Peyer's patch (tissue), 4 donors: Measurements from ENCODE around the gene KLHL22. TPM values are rescaled to one million over a fixed set of nuclear protein-coding genes. Genes with fewer than 3 reads are reported as not detected.
"Not testable (repeated sequence)": the region's sequence is repeated elsewhere in the genome, so short reads cannot be mapped to it uniquely, and the experiment has no call there.

Experiments used
- DNase-seq, 3 donors: peaks; one replicate each; pipeline ENCODE4 v3.0.0-alpha.2; 2017 to 2019
- H3K27ac ChIP-seq, 4 donors: fragments of 200-600 bp; sonication (generic); one replicate each; pipeline ENCODE4 v1.5.1; 2016 to 2019
- H3K27me3 ChIP-seq, 2 donors: fragments of 200-600 bp; sonication (generic); one replicate each; pipeline ENCODE4 v1.5.1; 2019
- H3K36me3 ChIP-seq, 3 donors: fragments of 200-600 bp; sonication (generic); one replicate each; pipeline ENCODE4 v1.5.1; 2016 to 2019
- H3K4me1 ChIP-seq, 4 donors: fragments of 200-600 bp; sonication (generic); one replicate each; pipeline ENCODE4 v1.5.1; 2016 to 2019
- H3K4me3 ChIP-seq, 4 donors: fragments of 200-600 bp; sonication (generic); 1 replicate in 3 of 4; 2 replicates in 1 of 4; pipeline ENCODE4 v1.5.1; 2016 to 2019; ENCODE audit warnings: mild to moderate bottlenecking in 1 of 4
- H3K9me3 ChIP-seq, 4 donors: fragments of 200-600 bp; sonication (generic); one replicate each; pipeline ENCODE4 v1.5.1; 2016 to 2019; ENCODE audit warnings: mild to moderate bottlenecking in 1 of 4
- CTCF ChIP-seq, 6 experiments: fragments of 450-650 bp in 4 of 6; fragments of 200-600 bp in 2 of 6; sonication (generic) in 1 of 6; IDR thresholded peaks; one replicate each; pipeline ENCODE4 v1.5.1; 2017 to 2019; ENCODE audit warnings: antibody characterized with exemption in 6 of 6, mild to moderate bottlenecking in 3 of 6, moderate library complexity in 1 of 6
- POLR2A ChIP-seq, 2 donors: fragments of 450-650 bp; IDR thresholded peaks; one replicate each; pipeline ENCODE4 v1.5.1; 2017; ENCODE audit warnings: antibody characterized with exemption in 2 of 2, mild to moderate bottlenecking in 2 of 2, moderate library complexity in 2 of 2
- total RNA-seq, 4 donors: library from RNA; depleted of rRNA; stranded (reverse); fragments of >200 nt; gene quantifications; one replicate each; pipeline ENCODE4 v1.1.0, GENCODE V29; 2016

The KLHL22 gene
- total RNA-seq, 4 donors from 2014 or later, result 12.6 to 23.9 (median 19.2) TPM

GRCh38 chr22:20507253-20508066 is 11.9 kb upstream of the KLHL22 start, which contains the start of gene MED15:
TSS of gene MED15 (plus strand) at chr22:20507610. CDS start at chr22:20507679, 69 bp downstream.
- no peaks in the 10 kb centered on the region for H3K36me3 ChIP-seq
- DNase-seq, result peak; percentile 92 to 96 (median 92)
- H3K9me3 ChIP-seq, result no peaks in the 10 kb centered on the region
- H3K4me1 ChIP-seq, result peaks cover 4 to 62% (median 12%) of the 10 kb centered on the region in 4 donors
- H3K27me3 ChIP-seq, result no peaks in the 10 kb centered on the region
- H3K4me3 ChIP-seq, result peak within 1 kb of the TSS; percentile 68 to 95 (median 88)
- H3K27ac ChIP-seq, result peak within 1 kb of the TSS; percentile 89 to 97 (median 95)
- no peak for TF ChIP-seq CTCF (IDR thresholded peaks at IDR 0.05)
- peak; percentile 81 to 92 for TF ChIP-seq POLR2A (IDR thresholded peaks at IDR 0.05)

DNA sequence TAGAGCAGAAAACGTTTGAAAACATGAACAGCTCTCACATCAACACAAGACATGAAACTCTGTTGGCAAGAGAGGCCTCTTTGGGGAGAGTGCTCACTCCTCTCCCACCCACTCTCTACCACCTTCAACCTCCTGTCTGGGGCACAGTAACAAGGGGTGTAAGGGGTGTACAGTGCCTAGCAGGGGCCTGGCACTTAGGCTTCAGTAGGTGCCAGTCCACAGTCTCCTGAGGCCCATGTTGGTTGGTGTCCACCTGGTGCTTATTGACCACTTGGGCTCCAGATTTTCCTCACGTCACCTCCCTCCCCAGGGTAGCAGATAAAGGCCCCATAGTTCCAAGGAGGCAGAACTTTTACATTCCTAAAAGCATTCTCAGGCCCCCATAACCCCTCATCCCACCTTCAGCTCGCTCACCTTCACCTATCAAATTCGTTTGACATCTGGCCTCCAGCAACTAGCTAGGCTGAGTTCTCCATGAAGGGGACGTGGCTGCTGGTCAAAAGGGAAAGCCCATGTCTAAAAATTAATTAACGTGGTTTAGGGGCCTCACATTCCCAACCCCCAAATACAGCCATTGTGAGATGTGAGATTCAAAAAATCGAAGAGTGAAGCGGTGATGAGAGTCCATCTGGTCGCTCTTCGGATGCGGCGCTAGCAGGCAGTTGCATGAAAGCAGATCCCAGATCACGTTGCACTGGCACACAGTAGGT is 11.1 kb upstream of the KLHL22 start:
- Histone ChIP-seq H3K27ac (peak overlapping the region; percentile 89 to 97 (median 95)), H3K36me3 (no peaks in the 10 kb centered on the region), H3K27me3 (no peaks in the 10 kb centered on the region), H3K4me3 (peak overlapping the region; percentile 68 to 95 (median 88)), H3K9me3 (no peaks in the 10 kb centered on the region), H3K4me1 (peaks cover 4 to 55% (median 12%) of the 10 kb centered on the region in 4 donors)
- no peak for DNase-seq
- no peak for TF ChIP-seq POLR2A (IDR thresholded peaks at IDR 0.05)
- TF ChIP-seq CTCF (IDR thresholded peaks at IDR 0.05), result no peak

DNA sequence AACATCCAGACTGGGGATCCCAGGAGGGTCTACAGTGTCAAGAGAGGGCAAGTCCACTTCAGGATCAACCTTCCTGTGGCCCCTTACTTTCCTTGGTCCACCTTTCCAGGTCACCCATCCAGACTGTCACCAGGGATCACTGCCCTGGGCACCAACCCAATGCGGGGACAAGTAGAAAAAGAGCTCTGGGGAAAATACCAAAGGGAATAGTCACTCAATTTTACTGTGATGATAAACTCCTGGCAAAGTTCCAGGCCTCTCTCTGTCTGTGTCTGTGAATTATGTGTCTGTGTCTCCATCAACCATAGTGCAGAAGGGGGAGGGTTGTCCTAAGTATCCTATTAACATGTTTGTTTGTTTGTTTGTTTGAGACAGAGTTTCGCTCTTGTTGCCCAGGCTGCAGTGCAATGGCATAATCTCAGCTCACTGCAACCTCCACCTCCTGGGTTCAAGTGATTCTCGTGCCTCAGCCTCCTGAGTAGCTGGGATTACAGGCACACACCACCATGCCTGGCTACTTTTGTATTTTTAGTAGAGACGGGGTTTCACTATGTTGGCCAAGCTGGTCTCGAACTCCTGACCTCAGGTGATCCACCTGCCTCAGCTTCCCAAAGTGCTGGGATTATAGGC is 8.8 kb upstream of the KLHL22 start:
- peak in 1 of 3 donors; percentile 63 for DNase-seq
- not testable (repeated sequence) for H3K27me3 ChIP-seq, H3K9me3 ChIP-seq, H3K36me3 ChIP-seq, H3K4me3 ChIP-seq
- peaks cover 0 to 41% (median 9%) of the 10 kb centered on the region in 4 donors for H3K4me1 ChIP-seq
- H3K27ac ChIP-seq, result peak overlapping the region in 2 of 4 donors; percentile 52 to 82

DNA sequence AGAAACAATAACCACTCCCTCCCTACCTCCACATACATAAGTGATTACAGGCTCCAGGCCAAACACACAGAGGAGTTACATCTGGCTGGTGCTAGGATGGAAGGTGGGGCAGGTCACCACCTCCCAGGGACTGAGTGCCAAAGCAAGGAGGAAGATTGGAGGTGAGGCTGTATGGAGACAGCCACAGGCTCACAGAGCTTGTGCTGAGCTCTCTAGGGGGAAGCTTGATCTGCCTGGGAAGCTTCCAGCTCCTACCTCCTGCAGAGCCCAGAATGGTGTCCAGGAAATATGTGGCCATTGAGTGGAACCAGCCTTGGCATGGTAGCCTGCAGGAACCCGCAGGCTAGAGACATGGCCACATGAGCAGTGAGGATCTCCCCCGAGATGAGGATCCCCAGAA is 8.2 kb upstream of the KLHL22 start:
- Histone ChIP-seq H3K27ac (peak overlapping the region in 2 of 4 donors; percentile 52 to 82), H3K9me3 (no peaks in the 10 kb centered on the region), H3K4me1 (peaks cover 0 to 36% (median 6%) of the 10 kb centered on the region in 4 donors), H3K36me3 (peaks cover 0 to 8% (median 0%) of the 10 kb centered on the region in 3 donors), H3K4me3 (no peak overlapping the region), H3K27me3 (no peaks in the 10 kb centered on the region)
- TF ChIP-seq CTCF (IDR thresholded peaks at IDR 0.05), result no peak
- TF ChIP-seq POLR2A (IDR thresholded peaks at IDR 0.05), result no peak
- DNase-seq, result peak in 1 of 3 donors; percentile 57

DNA sequence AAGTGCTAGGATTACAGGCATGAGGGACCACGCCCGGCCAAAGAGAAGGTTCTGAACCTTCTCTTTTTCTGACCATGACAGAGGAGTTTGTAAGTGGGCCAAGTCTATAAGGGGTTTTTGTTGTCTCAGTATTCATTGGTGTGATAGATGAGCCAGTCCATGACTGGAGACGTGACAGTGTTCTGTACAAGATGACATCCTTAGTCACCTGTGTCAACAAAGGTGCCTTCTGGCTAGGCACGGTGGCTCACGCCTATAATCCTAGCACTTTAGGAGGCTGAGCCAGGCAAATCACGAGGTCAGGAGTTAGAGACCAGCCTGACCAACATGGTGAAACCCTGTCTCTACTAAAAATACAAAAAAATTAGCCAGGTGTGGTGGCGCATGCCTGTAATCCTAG is 4.2 kb upstream of the KLHL22 start:
- TF ChIP-seq POLR2A (IDR thresholded peaks at IDR 0.05) (no peak), CTCF (IDR thresholded peaks at IDR 0.05) (no peak)
- no peak overlapping the region for H3K27ac ChIP-seq
- H3K36me3 ChIP-seq, result peaks cover 0 to 8% (median 0%) of the 10 kb centered on the region in 3 donors
- H3K4me3 ChIP-seq, result no peak overlapping the region
- no peaks in the 10 kb centered on the region for H3K9me3 ChIP-seq
- H3K4me1 ChIP-seq, result peaks cover 0 to 37% (median 2%) of the 10 kb centered on the region in 4 donors
- DNase-seq, result peak in 1 of 3 donors; percentile 62
- no peaks in the 10 kb centered on the region for H3K27me3 ChIP-seq
